Omental fat pad (tissue), 4 donors: ENCODE data around the gene TMEM175. TPM values are rescaled to one million over a fixed set of nuclear protein-coding genes. Genes with fewer than 3 reads are reported as not detected.

ENCODE experiments used
- ATAC-seq: fragments of 150-250 bp; one replicate; pipeline ENCODE4 v1.9.1; 2016; ENCODE audit warnings: mild to moderate bottlenecking, moderate library complexity; ENCODE audit not compliant: low FRiP score
- DNase-seq: peaks from one replicate; pipeline ENCODE4 v3.0.0-alpha.2; 2019; ENCODE audit warnings: low spot score
- total RNA-seq, 4 donors: library from RNA; depleted of rRNA; stranded (reverse); fragments of >200 nt; gene quantifications; one replicate each; pipeline ENCODE4 v1.1.0, GENCODE V29; 2016
- TF ChIP-seq, protein P1 (sequence below), 3 donors: fragments of 450-650 bp; IDR thresholded peaks; one replicate each; pipeline ENCODE4 v1.5.1; 2016 to 2017; ENCODE audit warnings: antibody characterized with exemption in 3 of 3, mild to moderate bottlenecking in 3 of 3, moderate library complexity in 2 of 3

The TMEM175 gene
- total RNA-seq, 4 donors from 2014 or later, result 21.9 to 35.3 (median 23.1) TPM

DNA sequence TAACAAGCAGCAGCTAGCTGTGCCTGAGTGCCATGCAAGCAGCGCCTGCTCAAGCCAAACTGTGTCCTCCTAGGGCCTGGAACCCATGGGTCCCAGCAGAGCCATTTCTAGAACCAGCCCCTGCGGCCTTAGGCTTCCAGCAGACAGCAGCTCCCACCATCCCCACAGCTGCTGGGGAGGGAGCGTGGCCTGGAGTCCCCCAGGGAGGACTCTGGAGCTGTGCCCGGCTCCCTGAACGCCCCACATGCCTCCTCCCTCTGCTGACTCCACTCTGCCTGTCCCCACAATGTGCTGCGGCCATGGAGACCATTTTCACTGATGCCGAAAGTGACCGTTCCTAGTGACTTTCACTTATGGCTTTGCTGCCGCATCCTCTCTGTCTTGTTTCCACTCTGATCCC, 46.0 kb upstream of the TMEM175 start:
- DNase-seq, result no peak
- TF ChIP-seq, protein P1, sequence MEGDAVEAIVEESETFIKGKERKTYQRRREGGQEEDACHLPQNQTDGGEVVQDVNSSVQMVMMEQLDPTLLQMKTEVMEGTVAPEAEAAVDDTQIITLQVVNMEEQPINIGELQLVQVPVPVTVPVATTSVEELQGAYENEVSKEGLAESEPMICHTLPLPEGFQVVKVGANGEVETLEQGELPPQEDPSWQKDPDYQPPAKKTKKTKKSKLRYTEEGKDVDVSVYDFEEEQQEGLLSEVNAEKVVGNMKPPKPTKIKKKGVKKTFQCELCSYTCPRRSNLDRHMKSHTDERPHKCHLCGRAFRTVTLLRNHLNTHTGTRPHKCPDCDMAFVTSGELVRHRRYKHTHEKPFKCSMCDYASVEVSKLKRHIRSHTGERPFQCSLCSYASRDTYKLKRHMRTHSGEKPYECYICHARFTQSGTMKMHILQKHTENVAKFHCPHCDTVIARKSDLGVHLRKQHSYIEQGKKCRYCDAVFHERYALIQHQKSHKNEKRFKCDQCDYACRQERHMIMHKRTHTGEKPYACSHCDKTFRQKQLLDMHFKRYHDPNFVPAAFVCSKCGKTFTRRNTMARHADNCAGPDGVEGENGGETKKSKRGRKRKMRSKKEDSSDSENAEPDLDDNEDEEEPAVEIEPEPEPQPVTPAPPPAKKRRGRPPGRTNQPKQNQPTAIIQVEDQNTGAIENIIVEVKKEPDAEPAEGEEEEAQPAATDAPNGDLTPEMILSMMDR (IDR thresholded peaks at IDR 0.05), result no peak
- ATAC-seq, result no peak

DNA sequence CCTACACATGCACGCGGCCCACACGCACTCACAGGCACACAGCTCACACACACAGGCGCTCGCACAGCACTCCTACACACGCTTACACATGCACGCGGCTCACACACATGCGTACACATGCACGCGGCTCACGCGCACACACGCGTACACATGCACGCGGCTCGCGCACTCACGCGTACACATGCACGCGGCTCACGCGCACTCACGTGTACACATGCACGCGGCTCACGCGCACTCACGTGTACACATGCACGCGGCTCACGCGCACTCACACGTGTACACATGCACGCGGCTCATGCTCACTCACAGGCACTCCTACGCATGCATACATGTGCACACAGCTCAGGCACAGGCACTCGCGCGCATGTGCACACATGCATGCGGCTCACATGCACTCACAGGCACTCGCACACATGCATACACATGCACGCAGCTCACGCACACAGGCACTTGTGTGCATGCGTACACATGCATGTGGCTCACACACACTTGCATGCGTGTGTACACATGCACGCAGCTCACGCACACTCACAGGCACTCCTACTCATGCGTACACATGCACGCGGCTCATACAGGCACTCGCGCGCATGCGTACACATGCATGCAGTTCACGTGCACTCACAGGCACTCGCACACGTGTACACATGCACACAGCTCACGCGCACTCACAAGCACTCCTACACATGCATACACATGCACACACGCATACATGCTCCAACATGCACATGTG, 45.1 kb upstream of the TMEM175 start:
- no peak for DNase-seq
- no peak for ATAC-seq
- TF ChIP-seq, protein P1 (IDR thresholded peaks at IDR 0.05), result no peak

DNA sequence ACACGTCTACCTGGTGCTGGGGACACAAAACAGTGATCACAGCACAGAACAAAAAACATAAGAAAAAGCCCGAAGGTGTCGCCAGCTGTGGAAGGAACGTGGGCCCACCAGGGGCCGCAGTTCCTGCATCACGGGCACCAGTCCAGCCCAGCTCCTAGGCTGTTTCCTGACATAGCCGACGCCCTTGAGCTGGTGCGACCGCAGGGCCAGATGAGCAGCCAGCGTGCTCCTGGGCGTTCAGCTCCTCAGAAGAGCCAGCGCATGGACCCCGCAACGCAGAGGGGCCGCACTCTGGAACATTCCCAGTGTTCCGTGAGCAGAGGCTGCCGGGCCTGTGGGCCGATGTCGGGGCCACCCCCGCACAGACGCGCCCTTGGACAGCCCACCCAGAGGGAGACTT, 44.2 kb upstream of the TMEM175 start:
- TF ChIP-seq, protein P1 (IDR thresholded peaks at IDR 0.05), result no peak
- no peak for DNase-seq
- no peak for ATAC-seq

DNA sequence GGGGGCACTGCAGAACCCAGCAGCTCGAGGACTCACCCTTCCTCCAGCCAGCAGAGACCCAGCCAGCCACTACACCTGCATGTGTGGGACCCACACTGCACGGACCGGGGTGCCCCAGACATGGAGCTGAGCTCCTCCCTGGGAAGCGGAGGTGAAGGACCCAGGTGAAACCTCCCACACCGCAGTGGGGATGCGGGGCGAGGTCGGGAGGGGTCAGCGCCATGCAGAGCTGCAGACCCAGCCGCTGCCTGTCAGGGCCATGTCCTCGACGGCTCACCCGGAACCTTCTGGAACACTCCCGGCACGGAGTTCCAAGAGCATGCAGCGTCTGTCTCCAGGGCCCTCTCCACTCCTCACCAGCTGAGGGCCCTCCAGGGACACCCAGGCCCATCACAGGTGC, 42.7 kb upstream of the TMEM175 start:
- TF ChIP-seq, protein P1 (IDR thresholded peaks at IDR 0.05), result no peak
- ATAC-seq (no peak), DNase-seq (no peak)

DNA sequence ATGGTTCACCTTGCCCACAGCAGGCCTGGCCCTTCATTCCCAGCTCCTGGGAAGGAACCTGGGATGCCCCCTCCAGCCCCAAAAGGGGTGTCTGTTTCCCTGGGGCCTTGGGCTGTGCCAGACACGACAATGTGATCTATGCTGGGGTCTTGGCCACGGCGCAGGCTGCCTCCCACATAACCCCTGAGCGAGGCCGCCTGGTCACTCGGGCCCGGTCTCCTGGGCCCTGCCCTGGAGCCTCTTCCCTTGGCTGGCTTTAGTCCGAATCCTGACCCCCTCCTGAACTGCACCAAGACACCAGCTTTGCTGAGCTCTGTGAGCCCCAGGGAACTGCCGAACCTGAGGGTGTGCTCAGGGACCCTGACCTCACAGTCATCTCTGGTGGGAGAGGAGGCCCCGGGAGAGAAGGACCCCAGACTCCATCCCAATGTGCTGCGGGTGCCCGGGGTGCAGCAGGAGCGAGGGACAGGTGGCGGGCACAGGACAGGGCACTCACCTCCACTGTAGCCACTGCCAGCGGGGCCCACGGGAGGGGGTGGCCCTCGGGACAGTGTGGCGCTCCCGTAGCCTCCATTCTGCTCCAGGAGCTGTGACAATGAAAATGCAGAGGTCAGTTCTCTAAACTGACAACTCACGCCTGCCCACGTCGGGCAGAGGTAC, 42.1 kb upstream of the TMEM175 start:
- no peak for ATAC-seq
- DNase-seq, result no peak
- TF ChIP-seq, protein P1 (IDR thresholded peaks at IDR 0.05), result no peak

DNA sequence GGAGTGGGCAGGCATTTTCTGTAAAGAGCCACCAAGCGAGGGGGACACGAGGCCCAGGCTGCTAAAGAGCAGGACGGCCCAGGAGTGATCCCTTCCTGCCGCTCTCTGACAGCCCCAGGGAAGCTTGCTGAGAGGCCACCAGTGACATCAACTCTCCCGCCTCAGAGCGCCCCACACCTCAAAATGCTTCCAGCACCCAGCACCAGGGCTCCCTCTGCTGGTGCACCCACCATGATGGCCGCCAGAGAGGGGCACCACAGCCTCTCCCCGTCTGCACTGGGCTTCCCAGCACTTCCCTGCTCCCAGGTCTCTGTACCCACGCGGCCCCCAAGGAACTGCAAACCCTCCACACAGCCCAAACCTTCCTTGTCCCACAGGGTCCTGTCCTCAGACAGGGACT, 40.5 kb upstream of the TMEM175 start:
- ATAC-seq, result no peak
- TF ChIP-seq, protein P1 (IDR thresholded peaks at IDR 0.05), result no peak
- DNase-seq, result no peak

DNA sequence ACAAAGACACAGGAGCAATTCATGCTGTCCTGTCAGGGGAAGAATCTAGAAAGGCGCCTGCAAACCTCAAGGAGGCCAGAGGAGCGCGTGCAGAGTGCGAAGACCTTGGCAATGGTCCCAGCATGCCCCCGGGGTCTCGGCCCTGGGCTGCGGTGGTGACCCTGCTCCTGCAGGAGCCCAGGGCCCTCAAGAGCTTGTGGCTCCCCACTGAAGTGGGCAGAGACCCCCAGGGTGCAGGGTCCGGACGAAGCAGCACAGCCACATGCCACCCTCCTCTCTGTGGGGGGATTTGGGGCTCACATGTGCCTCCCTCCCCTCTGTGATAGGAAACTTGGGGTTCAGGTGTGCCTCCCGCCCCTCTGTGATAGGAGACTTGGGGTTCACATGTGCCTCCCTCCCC, 39.5 kb upstream of the TMEM175 start:
- TF ChIP-seq, protein P1 (IDR thresholded peaks at IDR 0.05), result no peak
- ATAC-seq (no peak), DNase-seq (no peak)
